Measurements from ENCODE around the gene ADGRA1. TPM values are rescaled to one million over a fixed set of nuclear protein-coding genes. Genes with fewer than 3 reads are reported as not detected.

The ADGRA1 gene
- total RNA-seq, 1 donor: not detected

- no peak for DNase-seq (ENCODE audit: low read depth in 2 of 3, low spot score in 2 of 3)
These were observed 32.3 kb upstream of the ADGRA1 start for GRCh38 chr10:133055470-133055869.

GRCh38 chr10:133056001-133056400 lies 31.7 kb upstream of the ADGRA1 start:
- DNase-seq (ENCODE audit: low read depth in 2 of 3, low spot score in 2 of 3): no peak

GRCh38 chr10:133056651-133057178 lies 31.0 kb upstream of the ADGRA1 start:
- no peak for DNase-seq (ENCODE audit: low read depth in 2 of 3, low spot score in 2 of 3)

GRCh38 chr10:133058331-133059092 lies 29.2 kb upstream of the ADGRA1 start:
- DNase-seq (ENCODE audit: low read depth in 2 of 3, low spot score in 2 of 3): peak in 2 of 3 donors; percentile 35 to 53

GRCh38 chr10:133059093-133059470 lies 28.6 kb upstream of the ADGRA1 start:
- DNase-seq (ENCODE audit: low read depth in 2 of 3, low spot score in 2 of 3): no peak

- DNase-seq (ENCODE audit: low read depth in 2 of 3, low spot score in 2 of 3): no peak
These were observed 28.2 kb upstream of the ADGRA1 start for GRCh38 chr10:133059571-133059970.

- no peak for DNase-seq (ENCODE audit: low read depth in 2 of 3, low spot score in 2 of 3)
These were observed 27.7 kb upstream of the ADGRA1 start for GRCh38 chr10:133060022-133060421.

GRCh38 chr10:133060466-133060865 lies 27.3 kb upstream of the ADGRA1 start:
- DNase-seq (ENCODE audit: low read depth in 2 of 3, low spot score in 2 of 3): no peak

- DNase-seq (ENCODE audit: low read depth in 2 of 3, low spot score in 2 of 3): no peak
These were observed 26.8 kb upstream of the ADGRA1 start for GRCh38 chr10:133060881-133061280.

- no peak for DNase-seq (ENCODE audit: low read depth in 2 of 3, low spot score in 2 of 3)
These were observed 26.3 kb upstream of the ADGRA1 start for GRCh38 chr10:133061296-133062038.

GRCh38 chr10:133062085-133062484 lies 25.6 kb upstream of the ADGRA1 start:
- no peak for DNase-seq (ENCODE audit: low read depth in 2 of 3, low spot score in 2 of 3)

- no peak for DNase-seq (ENCODE audit: low read depth in 2 of 3, low spot score in 2 of 3)
These were observed 25.1 kb upstream of the ADGRA1 start for GRCh38 chr10:133062635-133063034.

GRCh38 chr10:133067149-133068105 lies 20.3 kb upstream of the ADGRA1 start:
- DNase-seq (ENCODE audit: low read depth in 2 of 3, low spot score in 2 of 3): no peak

- DNase-seq (ENCODE audit: low read depth in 2 of 3, low spot score in 2 of 3): no peak
These were observed 19.4 kb upstream of the ADGRA1 start for GRCh38 chr10:133068111-133069032.

- DNase-seq (ENCODE audit: low read depth in 2 of 3, low spot score in 2 of 3): no peak
These were observed 18.6 kb upstream of the ADGRA1 start for GRCh38 chr10:133069033-133069525.

- no peak for DNase-seq (ENCODE audit: low read depth in 2 of 3, low spot score in 2 of 3)
These were observed 17.3 kb upstream of the ADGRA1 start for GRCh38 chr10:133070405-133070804.

- no peak for DNase-seq (ENCODE audit: low read depth in 2 of 3, low spot score in 2 of 3)
These were observed 16.9 kb upstream of the ADGRA1 start for GRCh38 chr10:133070810-133071209.

- no peak for DNase-seq (ENCODE audit: low read depth in 2 of 3, low spot score in 2 of 3)
These were observed 16.0 kb upstream of the ADGRA1 start for GRCh38 chr10:133071733-133072132.

GRCh38 chr10:133072196-133072595 lies 15.5 kb upstream of the ADGRA1 start:
- no peak for DNase-seq (ENCODE audit: low read depth in 2 of 3, low spot score in 2 of 3)
